RCC 7860 (cell line): ENCODE data around the gene PRR20G.
"Not testable (repeated sequence)": the region's sequence is repeated elsewhere in the genome, so short reads cannot be mapped to it uniquely, and the experiment has no call there.

Experiments used
- DNase-seq: peaks from one replicate; pipeline ENCODE4 v3.0.0-alpha.2; 2015; ENCODE audit warnings: low spot score
- FAIRE-seq: peaks from 2 replicates; lab custom pipeline; 2012; peaks lifted over from hg19 to GRCh38; lab: Jason Lieb, UNC

PRR20G gene

DNA sequence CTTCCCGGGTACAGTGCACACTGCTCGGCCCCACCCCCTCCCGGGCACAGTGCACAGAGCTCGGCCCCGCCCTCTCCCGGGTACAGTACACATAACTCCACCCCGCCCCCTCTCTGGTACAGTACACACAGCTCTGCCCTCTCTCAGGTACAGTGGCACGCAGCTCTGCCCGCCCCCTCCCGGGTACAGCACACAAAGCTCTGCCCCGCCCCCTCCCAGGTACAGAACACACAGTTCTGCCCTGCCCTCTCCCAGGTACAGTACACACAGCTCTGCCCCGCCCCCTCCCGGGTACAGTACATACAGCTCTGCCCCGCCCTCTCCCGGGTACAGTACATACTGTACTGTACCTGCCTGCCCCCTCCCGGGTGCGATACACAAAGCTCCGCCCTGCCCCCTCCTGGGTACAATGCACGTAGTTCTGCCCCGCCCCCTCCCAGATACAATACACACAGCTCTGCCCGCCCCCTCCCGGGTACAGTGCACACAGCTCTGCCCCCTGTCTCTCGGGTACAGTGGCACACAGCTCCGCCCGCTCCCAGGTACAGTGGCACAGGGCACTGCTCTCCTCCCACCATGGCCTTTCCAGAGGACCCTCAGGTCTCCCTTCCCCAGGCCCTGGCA, 16.4 kb upstream of the PRR20G start:
- DNase-seq: peak; percentile 29

DNA sequence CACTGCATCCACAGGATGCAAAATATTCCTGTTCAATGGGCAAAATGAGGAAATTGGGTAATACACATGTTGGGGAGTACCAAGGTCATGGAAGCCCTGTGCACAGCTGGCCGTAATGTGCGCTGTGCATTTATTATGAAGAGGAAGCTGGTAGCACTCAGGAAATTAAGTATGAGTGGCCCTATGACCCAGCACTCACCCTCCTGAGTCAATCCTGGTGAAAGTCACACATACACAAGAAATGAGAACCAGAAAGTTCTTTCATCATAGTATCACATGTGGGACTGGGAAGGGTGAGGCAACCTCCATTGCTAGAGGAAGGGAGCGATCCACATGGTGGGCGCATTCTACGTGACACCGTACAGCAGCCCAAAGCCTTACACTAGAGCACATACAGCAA, 11.4 kb upstream of the PRR20G start:
- no peak for FAIRE-seq
- no peak for DNase-seq

More for the DNA sequence above, 16.4 kb upstream of the PRR20G start:
- no peak for FAIRE-seq

DNA sequence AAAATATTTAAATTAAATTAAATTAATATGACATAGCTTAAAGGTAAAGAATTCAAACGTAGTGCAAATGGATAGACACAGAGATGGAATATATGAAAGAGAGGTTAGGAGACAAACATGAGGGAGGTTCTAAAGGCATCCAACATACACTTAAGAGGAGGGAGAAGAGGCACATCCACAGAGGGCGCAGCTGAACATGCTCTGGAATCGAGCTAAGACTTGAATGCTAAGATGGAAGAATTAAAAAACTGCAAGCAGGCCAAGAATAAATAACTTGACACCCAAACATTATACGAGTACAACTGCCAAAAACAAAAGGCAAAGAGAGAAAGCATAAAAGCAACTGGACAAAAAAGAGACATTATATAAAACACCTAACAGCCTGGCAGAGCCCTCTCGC, 9.1 kb upstream of the PRR20G start:
- no peak for FAIRE-seq
- no peak for DNase-seq

DNA sequence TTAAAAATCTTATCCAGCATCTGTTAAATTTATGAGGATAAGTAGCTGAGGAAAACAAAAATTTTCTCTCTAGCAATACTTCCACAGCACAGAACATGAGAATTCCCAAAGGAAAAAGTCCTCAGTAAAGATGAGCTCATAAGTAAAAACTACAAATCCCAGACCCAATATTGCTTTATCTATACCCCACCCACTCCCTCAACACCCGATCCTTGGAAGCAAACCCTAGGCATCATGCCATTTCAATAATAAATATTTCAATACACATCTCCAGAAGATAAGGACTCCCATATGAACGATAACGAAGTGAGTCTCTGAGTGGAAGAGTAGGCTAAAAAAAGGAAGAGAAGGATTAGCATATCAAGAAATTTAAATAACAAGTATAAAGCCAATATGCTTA, 8.3 kb upstream of the PRR20G start:
- DNase-seq (no peak), FAIRE-seq (no peak)

DNA sequence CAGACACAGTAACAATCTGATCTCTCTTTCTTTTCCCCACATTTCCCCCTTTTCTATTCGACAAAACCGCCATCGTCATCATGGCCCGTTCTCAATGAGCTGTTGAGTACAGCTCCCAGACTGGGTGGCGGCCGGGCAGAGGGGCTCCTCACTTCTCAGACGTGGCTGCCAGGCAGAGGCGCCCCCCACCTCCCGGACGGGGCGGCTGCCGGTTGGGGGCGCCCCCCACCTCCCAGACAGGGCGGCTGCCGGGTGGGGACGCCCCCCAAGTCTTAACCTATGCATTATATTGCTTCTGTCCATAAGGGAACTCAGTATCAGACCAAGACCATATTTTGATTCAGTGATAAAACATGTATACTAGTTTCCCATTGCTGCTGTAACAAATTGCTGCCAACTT, 5.8 kb upstream of the PRR20G start:
- not testable (repeated sequence) for DNase-seq, FAIRE-seq

DNA sequence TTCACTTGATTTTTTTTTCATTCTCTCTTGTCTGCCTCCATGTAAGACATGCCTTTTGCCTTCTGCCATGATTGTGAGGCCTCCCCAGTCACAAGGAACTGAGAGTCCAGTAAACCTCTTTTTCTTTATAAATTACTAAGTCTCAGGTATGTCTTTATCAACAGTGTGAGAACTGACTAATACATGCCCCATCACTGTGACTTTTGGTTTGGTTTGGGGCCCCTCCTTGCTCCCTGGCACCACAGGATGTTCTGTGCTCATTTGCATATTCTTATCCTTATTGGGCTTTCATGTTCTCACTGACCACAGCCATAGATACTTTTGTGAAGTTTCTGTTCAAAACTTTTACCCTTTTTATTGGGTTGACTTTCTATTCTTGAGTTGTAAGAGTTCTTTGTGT, 3.8 kb upstream of the PRR20G start:
- DNase-seq (no peak), FAIRE-seq (no peak)

DNA sequence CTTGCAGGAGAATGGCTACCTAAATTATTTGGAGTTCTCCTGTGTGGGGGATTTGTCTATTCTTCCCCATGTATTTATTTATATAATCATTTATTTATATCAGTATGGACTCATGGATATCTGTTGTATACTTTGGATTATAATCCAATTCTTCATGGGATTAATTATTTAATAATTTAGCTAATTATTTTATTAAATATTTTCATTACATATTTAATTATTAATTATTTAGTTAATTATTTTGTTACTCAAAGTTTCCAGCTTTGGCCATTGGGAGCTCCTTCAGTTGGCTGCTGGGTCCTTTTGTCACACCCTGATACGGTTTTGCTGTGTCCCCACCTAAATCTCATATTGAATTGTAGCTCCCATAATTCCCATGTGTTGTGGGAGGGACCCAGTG, 3.3 kb upstream of the PRR20G start:
- DNase-seq: no peak
- FAIRE-seq: no peak

DNA sequence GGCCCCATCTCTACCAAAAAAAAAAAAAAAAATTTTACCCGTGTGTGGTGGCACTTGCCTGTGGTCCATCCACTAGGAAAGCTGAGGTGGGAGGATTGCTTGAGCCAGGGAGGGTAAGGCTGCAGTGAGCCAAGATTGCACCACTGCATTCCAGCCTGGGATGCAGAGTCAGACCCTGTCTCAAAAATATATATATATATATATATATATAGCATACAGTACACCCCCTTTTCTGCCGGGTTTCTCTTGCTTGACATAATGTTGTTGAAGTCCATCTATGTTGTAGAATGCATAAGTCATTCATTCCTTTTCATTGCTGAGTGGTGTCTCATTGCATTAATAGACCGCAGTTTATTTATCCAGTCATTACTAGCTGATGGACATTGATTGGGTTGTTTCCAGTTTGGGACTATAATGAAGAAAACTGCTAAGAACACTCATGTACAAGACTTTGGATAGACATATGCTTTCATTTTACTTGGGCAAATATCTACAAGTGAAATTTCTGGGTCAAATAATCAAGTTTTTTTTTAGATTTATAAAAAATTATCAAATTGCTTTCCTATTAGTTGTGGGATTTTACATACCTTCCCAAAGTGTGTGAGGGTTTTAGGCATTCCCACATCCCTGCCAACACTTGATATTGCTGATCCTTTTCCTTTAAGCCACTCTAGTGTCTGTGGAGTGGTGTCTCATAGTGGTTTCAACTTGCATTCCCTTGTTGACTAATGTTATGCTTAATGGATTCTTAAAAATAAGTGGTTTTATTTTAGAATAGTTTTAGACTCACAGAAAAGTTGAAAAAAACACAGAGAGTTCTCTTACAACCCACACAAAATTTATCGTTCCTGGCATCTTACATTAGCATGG, 2.1 kb upstream of the PRR20G start:
- DNase-seq: no peak
- no peak for FAIRE-seq

DNA sequence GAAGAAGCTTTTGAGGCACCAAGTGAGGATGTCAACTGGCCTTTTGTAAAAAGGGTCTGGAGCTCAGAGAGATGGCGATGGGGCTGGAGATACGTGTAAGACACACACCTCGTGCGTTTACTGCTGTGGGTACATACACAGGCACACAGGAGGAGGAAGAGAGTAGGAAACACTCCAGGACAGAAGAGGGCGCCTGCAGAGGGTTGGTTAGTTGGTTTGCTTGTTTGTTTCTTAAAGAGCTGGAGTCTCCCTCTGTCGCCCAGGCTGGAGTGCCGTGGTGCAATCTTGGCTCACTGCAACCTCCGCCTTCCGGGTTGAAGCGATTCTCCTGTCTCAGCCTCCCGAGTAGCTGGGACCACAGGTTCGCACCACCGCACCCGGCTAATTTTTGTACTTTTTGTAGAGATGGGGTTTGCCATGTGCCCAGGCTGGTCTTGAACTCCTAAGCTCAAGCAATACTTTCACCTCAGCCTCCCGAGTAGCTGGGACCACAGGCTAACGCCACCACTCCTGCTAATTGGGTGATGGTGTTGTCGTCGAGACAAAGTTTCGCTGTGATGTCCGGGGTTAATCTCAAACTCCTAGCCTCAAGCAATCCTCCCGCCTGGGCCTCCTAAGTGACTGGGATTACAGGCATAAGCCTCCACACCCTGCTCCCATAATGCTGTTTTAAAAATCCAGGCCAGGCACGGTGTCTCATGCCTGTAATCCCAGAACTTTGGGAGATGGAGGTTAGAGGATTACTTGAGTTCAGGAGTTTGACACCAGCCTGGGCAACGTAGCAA, 1.3 kb upstream of the PRR20G start:
- no peak for FAIRE-seq
- DNase-seq: no peak

DNA sequence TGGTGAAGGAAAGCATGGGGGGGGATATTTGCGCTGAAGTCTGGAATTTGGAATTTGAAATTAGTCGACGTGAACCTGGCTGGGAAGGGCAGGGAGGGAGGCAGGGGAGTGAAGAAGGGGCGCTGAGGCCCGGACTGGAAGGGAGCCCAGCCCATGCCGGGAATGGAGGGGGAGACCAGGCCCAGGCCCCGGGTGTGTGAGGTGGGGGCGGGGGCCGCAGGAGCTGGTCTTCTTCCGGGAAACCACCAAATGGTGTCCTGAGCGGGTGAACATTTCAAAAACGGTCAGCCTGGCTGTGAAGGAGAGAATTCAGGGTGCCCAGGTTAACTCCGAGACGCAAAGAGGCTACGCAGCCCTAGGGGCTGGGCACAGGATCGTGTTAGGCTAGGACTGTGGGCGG, 497 bp upstream of the PRR20G start:
- DNase-seq: no peak
- no peak for FAIRE-seq

DNA sequence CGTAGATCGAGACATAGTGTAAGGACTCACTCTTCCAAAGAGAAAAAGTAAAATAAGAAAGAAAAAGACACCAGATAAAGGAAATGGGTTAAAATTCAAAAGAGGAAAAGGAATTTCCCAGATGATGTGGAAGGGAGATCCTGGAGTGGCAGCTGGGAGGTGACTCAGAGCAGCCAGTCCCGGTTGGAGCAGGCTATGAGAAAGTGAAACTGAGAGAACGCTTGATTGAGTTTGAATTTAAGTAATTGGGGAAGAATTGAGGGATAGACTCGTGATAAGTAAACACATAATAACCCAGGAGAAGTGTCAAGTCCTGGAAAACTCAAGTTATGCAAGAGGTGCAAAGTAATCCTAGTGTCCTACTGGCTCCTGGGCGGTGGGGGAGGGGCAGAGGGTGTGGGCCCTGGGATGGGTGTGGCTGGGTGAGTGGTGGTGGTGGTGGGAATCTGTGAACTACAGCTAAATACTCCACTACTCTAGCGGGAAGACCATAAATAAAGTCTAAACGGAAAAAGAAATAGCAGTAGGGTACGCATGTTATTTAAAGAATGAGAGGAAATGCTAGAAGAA, 1.2 kb downstream of the PRR20G start:
- peak; percentile 86 for FAIRE-seq
- peak; percentile 64 for DNase-seq

DNA sequence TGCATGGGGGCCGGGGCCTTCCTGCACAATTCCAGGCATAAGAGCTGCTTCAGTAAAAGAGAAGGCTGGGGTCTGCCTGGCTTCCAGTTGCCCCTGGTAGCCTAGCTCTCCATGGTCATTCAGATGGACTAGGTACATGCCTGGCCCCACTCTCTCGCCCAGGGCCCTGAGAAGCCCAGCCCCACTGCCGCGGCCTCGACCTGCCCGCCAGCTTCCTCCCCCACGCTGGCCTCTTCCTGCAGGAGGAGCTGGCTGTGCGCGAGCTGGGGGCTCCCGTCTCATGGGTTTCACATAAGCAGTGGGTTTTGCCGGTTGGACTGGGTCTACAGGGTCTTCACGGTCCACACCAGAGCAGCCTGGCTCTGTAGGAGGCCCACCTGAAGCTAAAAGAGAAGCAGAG, 3.6 kb downstream of the PRR20G start:
- FAIRE-seq: no peak
- no peak for DNase-seq

DNA sequence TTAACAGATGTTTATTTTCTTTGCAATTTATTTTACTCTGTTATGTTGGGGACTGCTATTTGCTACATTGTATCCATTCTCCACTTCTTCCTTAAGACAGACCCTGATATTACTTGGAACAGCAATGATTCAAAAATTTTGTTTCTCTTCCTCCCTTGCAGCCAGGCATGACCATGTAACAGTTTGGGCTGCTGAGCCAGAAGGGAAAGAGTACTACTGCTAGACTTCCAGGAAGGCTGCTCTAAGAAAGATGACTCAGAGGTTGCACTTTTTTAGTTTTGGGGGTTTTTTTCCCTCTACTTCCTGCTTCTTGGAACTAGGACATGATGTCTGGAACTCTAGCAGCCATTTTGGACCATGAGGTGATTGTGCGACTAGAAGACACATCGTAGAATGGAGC, 10.3 kb downstream of the PRR20G start:
- DNase-seq (no peak), FAIRE-seq (no peak)

DNA sequence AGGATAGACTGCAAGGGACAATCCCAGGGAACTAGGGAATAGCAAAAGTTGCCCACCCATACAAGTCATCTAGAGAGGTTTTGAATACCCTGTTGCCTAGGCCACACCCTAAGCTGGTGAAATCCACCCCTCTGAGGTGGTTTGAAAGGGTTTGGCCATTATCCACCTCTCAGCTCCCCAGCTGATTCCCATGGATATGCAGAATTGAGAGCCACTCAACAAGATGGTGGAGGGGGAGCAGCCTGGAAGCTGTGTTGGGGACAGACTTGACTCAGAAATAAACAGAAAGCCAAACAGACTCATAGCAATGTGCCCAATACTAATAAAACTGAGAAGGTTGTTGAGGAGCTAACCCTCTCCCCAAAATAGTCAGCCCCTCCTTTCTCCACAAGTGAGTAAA, 10.9 kb downstream of the PRR20G start:
- FAIRE-seq: no peak
- DNase-seq: no peak

DNA sequence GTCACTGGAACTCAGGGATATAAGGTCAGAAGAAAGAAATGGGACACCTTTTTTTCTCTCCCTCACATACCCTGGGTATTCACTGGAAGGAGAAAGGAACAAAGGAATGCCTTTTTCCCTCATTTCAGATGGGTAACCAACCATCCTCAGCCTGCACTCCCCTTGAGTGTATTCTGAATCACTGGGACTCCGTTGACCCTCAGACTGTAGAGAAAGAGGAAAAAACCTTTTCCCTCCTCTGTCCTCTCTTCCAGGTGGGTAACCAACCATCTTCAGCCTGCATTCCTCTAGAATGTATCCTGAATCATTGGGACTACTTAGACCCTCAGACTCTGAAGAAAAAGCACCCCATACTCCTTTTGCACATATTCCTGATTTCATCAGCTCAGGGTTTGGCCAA, 11.4 kb downstream of the PRR20G start:
- DNase-seq (no peak), FAIRE-seq (no peak)

DNA sequence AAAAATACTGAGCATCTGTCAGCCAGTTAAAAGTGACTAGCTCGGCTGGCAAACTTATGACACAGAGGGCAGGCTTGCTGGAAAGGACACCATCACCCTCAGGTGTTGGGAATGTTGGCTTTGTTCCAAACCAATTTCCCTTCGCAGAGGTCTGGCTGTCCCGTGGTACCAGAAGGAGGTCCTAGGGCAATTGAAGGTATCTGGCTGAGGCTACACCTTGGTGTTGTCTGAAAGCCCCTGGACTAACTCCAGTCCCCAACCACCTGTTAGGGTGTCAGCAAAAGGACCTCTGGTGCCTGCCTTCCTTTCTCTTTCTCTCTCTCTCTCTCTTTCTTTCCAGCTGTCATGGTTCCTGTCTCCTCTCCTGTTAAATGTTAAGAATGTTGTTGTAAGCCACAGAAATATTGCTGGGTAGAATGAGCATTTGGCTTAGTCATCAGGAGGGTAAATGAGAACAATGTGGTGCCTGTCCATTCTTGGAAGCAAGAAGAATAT, 12.5 kb downstream of the PRR20G start:
- no peak for FAIRE-seq
- peak; percentile 48 for DNase-seq

DNA sequence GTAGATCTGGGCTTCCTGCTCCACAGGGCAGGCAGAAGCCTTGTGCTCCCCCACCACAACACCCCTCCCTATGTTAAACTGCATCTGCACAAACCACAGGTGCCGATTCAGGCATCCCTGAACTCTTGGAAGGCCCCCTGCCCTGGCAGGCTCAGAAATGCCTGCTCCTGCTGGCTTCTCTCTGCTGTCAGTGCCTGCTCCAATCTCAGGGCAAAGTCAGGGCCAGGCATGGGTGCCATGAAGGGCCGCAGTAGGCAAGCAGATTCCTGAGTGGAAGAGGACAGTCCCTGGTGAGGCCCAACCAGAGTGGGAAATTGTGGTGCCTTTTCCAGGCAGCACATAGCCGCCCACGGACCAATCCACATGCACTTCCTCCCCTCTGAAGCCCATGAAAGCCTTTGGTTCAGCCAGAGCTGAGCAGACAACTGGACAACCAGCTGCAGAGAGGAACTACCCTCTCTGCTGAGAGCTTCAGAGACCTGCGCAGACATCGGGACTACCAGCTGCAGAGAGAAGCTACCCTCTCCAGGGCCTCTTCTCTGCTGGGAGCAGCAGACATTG, 13.6 kb downstream of the PRR20G start:
- FAIRE-seq (no peak), DNase-seq (no peak)

DNA sequence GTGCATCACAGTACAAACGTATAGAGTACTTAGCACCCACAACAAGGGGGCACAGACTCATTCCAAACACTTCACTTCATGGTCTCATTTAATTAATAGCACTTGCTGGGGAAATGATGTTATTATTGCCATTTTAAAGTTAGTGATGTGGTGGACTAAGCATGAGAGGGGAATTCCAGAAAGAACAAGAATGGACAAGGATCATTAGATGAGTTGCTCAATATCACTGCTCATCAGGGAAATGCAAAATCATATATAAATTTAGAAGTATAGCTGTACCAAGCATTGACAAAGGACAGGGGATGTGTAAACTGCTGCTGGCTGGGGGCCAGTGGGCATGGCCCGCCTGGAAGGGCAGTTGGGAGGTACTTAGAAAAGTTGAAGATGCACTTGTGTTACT, 14.6 kb downstream of the PRR20G start:
- no peak for FAIRE-seq
- no peak for DNase-seq

DNA sequence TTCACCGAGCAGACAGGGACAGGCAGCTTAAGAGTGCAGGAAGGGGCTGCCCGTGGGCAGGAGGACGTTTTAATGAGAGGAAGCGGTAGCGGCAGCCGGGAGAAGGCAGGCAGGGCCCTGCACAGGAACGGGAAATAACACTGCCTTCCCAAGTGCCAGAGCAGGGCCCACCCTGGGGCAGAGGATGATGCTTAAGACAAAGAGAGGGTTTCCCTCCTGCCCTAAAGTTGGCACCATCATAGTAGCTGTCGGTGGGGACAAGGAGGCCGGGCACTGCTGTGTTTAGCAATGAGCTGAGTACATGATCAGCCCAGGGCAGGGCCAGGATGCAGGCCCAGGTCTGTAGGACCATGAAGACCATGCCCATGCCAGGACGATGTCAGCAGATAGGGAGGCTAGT, 21.7 kb downstream of the PRR20G start:
- DNase-seq (no peak), FAIRE-seq (no peak)

DNA sequence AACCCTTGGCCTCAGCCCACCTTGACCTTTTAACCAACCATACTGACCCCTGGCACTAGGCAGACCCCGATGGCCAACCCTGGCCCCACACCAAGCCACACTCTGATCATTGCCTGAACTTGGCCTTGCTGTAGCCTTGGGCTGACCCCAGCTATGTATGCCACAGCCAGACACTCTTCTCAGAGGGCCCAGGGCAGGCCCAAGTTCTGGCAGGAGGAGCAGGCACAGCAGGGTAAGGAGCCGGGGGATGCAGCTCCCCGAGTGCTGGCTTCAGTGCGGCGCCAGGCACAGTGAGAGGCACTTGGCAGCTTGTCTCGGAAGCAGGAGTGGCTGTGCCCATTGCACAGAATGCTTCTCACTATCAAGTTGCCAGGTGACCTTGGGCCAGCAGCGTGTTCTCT, 22.3 kb downstream of the PRR20G start:
- FAIRE-seq: no peak

More for the DNA sequence above, 22.3 kb downstream of the PRR20G start:
- DNase-seq: no peak
